Mesendoderm (in vitro differentiated cells): ENCODE data around the gene NT5E.

ENCODE experiments used
- DNase-seq: peaks from one replicate; pipeline ENCODE4 v3.0.0; 2013
- H2AK5ac ChIP-seq: 2 replicates; pipeline ENCODE4 v1.6.1; 2013; ENCODE audit warnings: low read length, inconsistent platforms
- H2BK120ac ChIP-seq: 2 replicates; pipeline ENCODE4 v1.6.1; 2013; ENCODE audit warnings: low read depth, mild to moderate bottlenecking, low read length, moderate library complexity, mixed read lengths
- H2BK15ac ChIP-seq: replicated peaks from 2 replicates; pipeline ENCODE4 v1.6.1; 2013; ENCODE audit warnings: low read depth, mild to moderate bottlenecking, moderate library complexity
- H2BK5ac ChIP-seq: 2 replicates; pipeline ENCODE4 v1.6.1; 2013; ENCODE audit warnings: low read length, inconsistent platforms
- H3K18ac ChIP-seq: 2 replicates; pipeline ENCODE4 v1.6.1; 2013; ENCODE audit warnings: mild to moderate bottlenecking, low read length, mixed read lengths
- H3K23ac ChIP-seq: one replicate; pipeline ENCODE4 v1.6.1; 2013; ENCODE audit warnings: low read length
- H3K27ac ChIP-seq: 2 replicates; pipeline ENCODE4 v1.5.1; 2013; ENCODE audit warnings: low read depth, mild to moderate bottlenecking, inconsistent platforms, low read length, moderate library complexity
- H3K27me3 ChIP-seq: 2 replicates; pipeline ENCODE4 v1.6.1; 2013; ENCODE audit warnings: low read length, control low read depth, mild to moderate bottlenecking, inconsistent platforms; ENCODE audit not compliant: insufficient read depth, poor library complexity
- H3K36me3 ChIP-seq: 2 replicates; pipeline ENCODE4 v1.6.1; 2013; ENCODE audit warnings: low read length, inconsistent platforms; ENCODE audit not compliant: control insufficient read depth, insufficient read depth
- H3K4ac ChIP-seq: one replicate; pipeline ENCODE4 v1.6.1; 2013; ENCODE audit warnings: low read depth, mild to moderate bottlenecking, low read length, moderate library complexity
- H3K4me1 ChIP-seq: 2 replicates; pipeline ENCODE4 v1.6.1; 2013; ENCODE audit warnings: low read depth, low read length, inconsistent platforms; ENCODE audit not compliant: control insufficient read depth
- H3K4me2 ChIP-seq: 2 replicates; pipeline ENCODE4 v1.6.1; 2013; ENCODE audit warnings: low read length
- H3K4me3 ChIP-seq: 2 replicates; pipeline ENCODE4 v1.5.1; 2013; ENCODE audit warnings: mild to moderate bottlenecking, low read length
- H3K56ac ChIP-seq: one replicate; pipeline ENCODE4 v1.6.1; 2013; ENCODE audit warnings: low read length
- H3K79me1 ChIP-seq: 2 replicates; pipeline ENCODE4 v1.6.1; 2013; ENCODE audit warnings: low read length, inconsistent platforms
- H3K79me2 ChIP-seq: 2 replicates; pipeline ENCODE4 v1.6.1; 2013; ENCODE audit warnings: mild to moderate bottlenecking, low read length; ENCODE audit not compliant: control insufficient read depth, insufficient read depth
- H3K9ac ChIP-seq: 2 replicates; pipeline ENCODE4 v1.6.1; 2013; ENCODE audit warnings: low read length, inconsistent platforms
- H4K5ac ChIP-seq: one replicate; pipeline ENCODE4 v1.6.1; 2013; ENCODE audit warnings: low read length
- H4K8ac ChIP-seq: one replicate; pipeline ENCODE4 v1.6.1; 2013; ENCODE audit warnings: low read depth, mild to moderate bottlenecking, control low read depth, low read length, moderate library complexity
- WGBS: extraction: QIAGEN DNeasy Blood & Tissue Kit; methylation state at CpG from one replicate; pipeline ENCODE4 v1.1.7; 2013; ENCODE audit warnings: low lambda C conversion rate, missing lambda C conversion rate; ENCODE audit not compliant: insufficient coverage; ENCODE audit errors: extremely low coverage; 5-methylcytosine and 5-hydroxymethylcytosine counted together

NT5E gene

DNA sequence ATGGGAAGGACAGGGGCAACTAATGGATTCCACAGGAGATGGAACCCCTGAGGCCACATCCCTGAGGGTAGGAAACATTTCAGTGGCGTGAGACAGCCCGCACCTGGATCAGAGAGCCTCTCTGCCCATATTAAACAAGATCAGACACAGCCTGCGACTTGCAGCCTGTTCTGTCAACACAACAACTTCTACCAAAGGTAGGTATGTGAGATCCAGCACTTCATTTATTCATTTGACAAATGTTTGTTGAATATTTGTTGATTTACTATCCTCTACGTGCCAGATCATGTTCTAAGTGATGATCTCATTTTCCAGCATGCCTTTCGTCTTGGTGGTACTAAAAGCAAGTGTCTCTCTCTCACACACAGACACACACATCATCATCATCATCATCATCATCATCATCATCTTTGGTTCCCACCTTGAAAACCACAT lies 43.2 kb upstream of the NT5E start:
- H3K27me3 ChIP-seq = no peaks in the 10 kb centered on the region
- no CpG with 5 or more reads among the region's 5 CpGs for WGBS
- H3K36me3 ChIP-seq = no peaks in the 10 kb centered on the region
- H3K23ac ChIP-seq = no peak overlapping the region
- H2BK5ac ChIP-seq = no peak overlapping the region
- H4K8ac ChIP-seq = no peak overlapping the region
- H3K79me2 ChIP-seq = no peaks in the 10 kb centered on the region
- H3K56ac ChIP-seq = no peak overlapping the region
- H4K5ac ChIP-seq = no peak overlapping the region
- H3K18ac ChIP-seq = no peak overlapping the region
- H3K9ac ChIP-seq = no peak overlapping the region
- H3K4me1 ChIP-seq = peaks cover 2% of the 10 kb centered on the region
- no peak overlapping the region for H3K4me2 ChIP-seq
- H3K79me1 ChIP-seq = no peaks in the 10 kb centered on the region
- no peak overlapping the region for H2BK120ac ChIP-seq
- no peak overlapping the region for H3K4ac ChIP-seq
- no peak overlapping the region for H3K27ac ChIP-seq
- H2AK5ac ChIP-seq = no peak overlapping the region
- no peak for DNase-seq
- H2BK15ac ChIP-seq = no peak overlapping the region
- no peak overlapping the region for H3K4me3 ChIP-seq

- Histone ChIP-seq H3K79me1 (no peaks in the 10 kb centered on the region), H3K56ac (no peak overlapping the region)
Observed at GRCh38 chr6:85408039-85408438, 41.8 kb upstream of the NT5E start.

DNA sequence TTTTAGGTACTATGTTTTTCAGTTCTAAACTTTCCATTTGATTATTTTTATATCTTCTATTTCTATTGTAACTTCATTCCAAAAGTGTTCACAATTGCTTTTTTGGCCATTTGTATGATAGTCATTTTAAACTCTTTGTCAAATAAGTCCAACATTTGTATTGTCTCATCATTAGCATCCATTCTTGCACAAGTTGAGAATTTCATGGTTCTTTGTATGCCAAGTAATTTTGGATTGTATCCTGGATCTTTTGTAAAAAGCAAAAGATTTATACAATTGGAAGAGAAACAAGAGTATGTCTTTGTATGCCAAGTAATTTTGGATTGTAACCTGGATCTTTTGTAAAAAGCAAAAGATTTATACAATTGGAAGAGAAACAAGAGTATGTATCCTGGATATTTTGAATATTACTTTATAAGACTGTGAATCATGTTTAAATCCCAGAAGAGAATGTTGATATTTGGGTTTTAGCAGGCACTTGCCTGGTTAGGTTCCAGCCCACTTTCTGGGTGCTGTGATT lies 36.9 kb upstream of the NT5E start:
- H2BK5ac ChIP-seq = no peak overlapping the region
- no peak overlapping the region for H3K4me2 ChIP-seq
- no peak overlapping the region for H3K9ac ChIP-seq
- H3K4ac ChIP-seq = no peak overlapping the region
- H2BK15ac ChIP-seq = no peak overlapping the region
- H3K27ac ChIP-seq = no peak overlapping the region
- no peaks in the 10 kb centered on the region for H3K4me1 ChIP-seq
- no peak overlapping the region for H3K56ac ChIP-seq
- no peaks in the 10 kb centered on the region for H3K36me3 ChIP-seq
- H4K8ac ChIP-seq = no peak overlapping the region
- no peak overlapping the region for H2BK120ac ChIP-seq
- H2AK5ac ChIP-seq = no peak overlapping the region
- no peak overlapping the region for H3K23ac ChIP-seq
- H3K18ac ChIP-seq = no peak overlapping the region
- H3K4me3 ChIP-seq = no peak overlapping the region
- H4K5ac ChIP-seq = no peak overlapping the region
- H3K79me2 ChIP-seq = no peaks in the 10 kb centered on the region
- no peaks in the 10 kb centered on the region for H3K79me1 ChIP-seq
- no peak for DNase-seq
- no peaks in the 10 kb centered on the region for H3K27me3 ChIP-seq

More at GRCh38 chr6:85408039-85408438, 41.8 kb upstream of the NT5E start:
- no peak overlapping the region for H3K18ac ChIP-seq
- H3K36me3 ChIP-seq = no peaks in the 10 kb centered on the region
- H3K4ac ChIP-seq = no peak overlapping the region
- no peak overlapping the region for H3K4me3 ChIP-seq
- H3K9ac ChIP-seq = no peak overlapping the region
- no peak overlapping the region for H2BK5ac ChIP-seq
- H3K4me2 ChIP-seq = no peak overlapping the region
- H2AK5ac ChIP-seq = no peak overlapping the region
- no peak overlapping the region for H4K5ac ChIP-seq
- no peaks in the 10 kb centered on the region for H3K27me3 ChIP-seq
- no peak overlapping the region for H4K8ac ChIP-seq
- H3K27ac ChIP-seq = no peak overlapping the region
- H2BK120ac ChIP-seq = no peak overlapping the region
- WGBS = no CpG with 5 or more reads among the region's 2 CpGs
- H3K4me1 ChIP-seq = peaks cover 2% of the 10 kb centered on the region
- no peak overlapping the region for H2BK15ac ChIP-seq
- DNase-seq = peak; percentile 23
- no peak overlapping the region for H3K23ac ChIP-seq
- no peaks in the 10 kb centered on the region for H3K79me2 ChIP-seq

GRCh38 chr6:85416049-85416448 lies 33.8 kb upstream of the NT5E start:
- Histone ChIP-seq H3K4me1 (no peaks in the 10 kb centered on the region), H3K56ac (no peak overlapping the region), H3K36me3 (no peaks in the 10 kb centered on the region), H3K4me3 (no peak overlapping the region), H3K4me2 (no peak overlapping the region), H4K5ac (no peak overlapping the region), H4K8ac (no peak overlapping the region), H3K27me3 (no peaks in the 10 kb centered on the region), H3K79me1 (no peaks in the 10 kb centered on the region), H2BK15ac (no peak overlapping the region), H2AK5ac (no peak overlapping the region), H3K9ac (no peak overlapping the region), H2BK120ac (no peak overlapping the region), H3K79me2 (no peaks in the 10 kb centered on the region), H3K4ac (no peak overlapping the region), H2BK5ac (no peak overlapping the region), H3K18ac (no peak overlapping the region), H3K23ac (no peak overlapping the region), H3K27ac (no peak overlapping the region)
- DNase-seq = no peak
- WGBS = no CpG with 5 or more reads among the region's 1 CpG

DNA sequence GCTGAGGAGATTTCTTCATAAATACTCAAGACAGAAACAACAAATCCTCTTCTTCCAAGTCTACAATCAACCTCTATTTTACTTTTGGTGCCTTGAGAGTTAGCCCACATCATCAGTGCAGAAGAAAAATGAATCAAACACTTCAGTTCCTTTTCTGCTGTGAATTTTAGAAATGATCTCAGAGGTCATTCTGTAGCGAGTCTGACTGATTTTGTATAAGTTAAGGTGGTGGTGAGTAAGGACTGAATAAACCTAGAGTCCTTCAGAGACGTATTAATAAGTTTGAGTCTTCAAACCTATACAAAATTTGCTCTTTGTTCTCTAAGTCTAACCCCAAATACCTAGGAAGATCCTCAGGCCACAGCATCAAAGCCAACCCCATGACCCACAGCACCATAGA lies 33.1 kb upstream of the NT5E start:
- no peak overlapping the region for H4K5ac ChIP-seq
- no peaks in the 10 kb centered on the region for H3K79me2 ChIP-seq
- H4K8ac ChIP-seq = no peak overlapping the region
- H3K4me3 ChIP-seq = no peak overlapping the region
- H2AK5ac ChIP-seq = no peak overlapping the region
- H3K4ac ChIP-seq = no peak overlapping the region
- no peak overlapping the region for H3K18ac ChIP-seq
- no peaks in the 10 kb centered on the region for H3K36me3 ChIP-seq
- H3K23ac ChIP-seq = no peak overlapping the region
- no peak overlapping the region for H2BK15ac ChIP-seq
- DNase-seq = no peak
- H2BK120ac ChIP-seq = no peak overlapping the region
- no peaks in the 10 kb centered on the region for H3K79me1 ChIP-seq
- no peak overlapping the region for H3K4me2 ChIP-seq
- no peak overlapping the region for H3K27ac ChIP-seq
- H3K27me3 ChIP-seq = no peaks in the 10 kb centered on the region
- H3K4me1 ChIP-seq = no peaks in the 10 kb centered on the region
- H3K56ac ChIP-seq = no peak overlapping the region
- no peak overlapping the region for H3K9ac ChIP-seq
- whole genome bisulfite sequencing = no CpG with 5 or more reads among the region's 2 CpGs
- no peak overlapping the region for H2BK5ac ChIP-seq

GRCh38 chr6:85417336-85417735 lies 32.5 kb upstream of the NT5E start:
- Histone ChIP-seq H4K5ac (no peak overlapping the region), H2BK15ac (no peak overlapping the region), H3K4me1 (no peaks in the 10 kb centered on the region), H3K36me3 (no peaks in the 10 kb centered on the region), H2AK5ac (no peak overlapping the region), H3K4me3 (no peak overlapping the region), H3K4ac (no peak overlapping the region), H3K79me2 (no peaks in the 10 kb centered on the region), H3K18ac (no peak overlapping the region), H3K23ac (no peak overlapping the region), H2BK5ac (no peak overlapping the region), H3K9ac (no peak overlapping the region), H3K79me1 (no peaks in the 10 kb centered on the region), H3K27me3 (no peaks in the 10 kb centered on the region), H2BK120ac (no peak overlapping the region), H3K27ac (no peak overlapping the region), H4K8ac (no peak overlapping the region), H3K4me2 (no peak overlapping the region), H3K56ac (no peak overlapping the region)
- DNase-seq = no peak
